H1 (cell line): ENCODE data around the gene ARRB1. TPM values are rescaled to one million over a fixed set of nuclear protein-coding genes. Genes with fewer than 3 reads are reported as not detected.

Experiments used
- CEBPB ChIP-seq: IDR thresholded peaks from 2 replicates; pipeline ENCODE4 v1.6.1; 2012; ENCODE audit warnings: low read depth, low read length
- CHD1 ChIP-seq: IDR thresholded peaks from 2 replicates; pipeline ENCODE4 v1.6.1; 2012; ENCODE audit warnings: low read depth, low read length, improper control_type of control experiment
- CREB1 ChIP-seq: IDR thresholded peaks from 2 replicates; pipeline ENCODE4 v1.6.1; 2012; ENCODE audit warnings: inconsistent platforms
- CTBP2 ChIP-seq: IDR thresholded peaks from 2 replicates; pipeline ENCODE4 v1.7.0; 2011; ENCODE audit warnings: borderline replicate concordance, mild to moderate bottlenecking, moderate library complexity, mixed read lengths, low read length; ENCODE audit not compliant: insufficient read depth, insufficient read length
- EGR1 ChIP-seq: IDR thresholded peaks from 2 replicates; pipeline ENCODE4 v1.6.1; 2011; ENCODE audit warnings: low read depth, low read length, borderline replicate concordance
- JUN ChIP-seq: IDR thresholded peaks from 2 replicates; pipeline ENCODE4 v1.6.1; 2011; ENCODE audit warnings: low read depth, mild to moderate bottlenecking, improper control_type of control experiment, low read length
- RFX5 ChIP-seq: IDR thresholded peaks from 2 replicates; pipeline ENCODE4 v1.6.1; 2011; ENCODE audit warnings: low read depth, low read length, improper control_type of control experiment, borderline replicate concordance
- SRF ChIP-seq: IDR thresholded peaks from 2 replicates; pipeline ENCODE4 v1.6.1; 2011; ENCODE audit warnings: mild to moderate bottlenecking, low read depth, low read length, moderate library complexity
- TCF12 ChIP-seq: IDR thresholded peaks from 2 replicates; pipeline ENCODE4 v1.6.1; 2011; ENCODE audit warnings: low read depth, mild to moderate bottlenecking, low read length
- TEAD4 ChIP-seq: IDR thresholded peaks from 2 replicates; pipeline ENCODE4 v1.6.1; 2012; ENCODE audit warnings: low read depth, low read length, inconsistent platforms, mixed read lengths
- USF2 ChIP-seq: IDR thresholded peaks from 2 replicates; pipeline ENCODE4 v1.6.1; 2011; ENCODE audit warnings: low read length, improper control_type of control experiment
- polyA plus RNA-seq, 7 experiments: library from polyadenylated mRNA; depleted of rRNA in 3 of 7; stranded (reverse) in 5 of 7; unstranded in 2 of 7; fragments of >200 nt in 5 of 7; fragments of 200-250 nt in 2 of 7; gene quantifications; 1 replicate in 5 of 7; 2 replicates in 1 of 7; 4 replicates in 1 of 7; pipeline versions ENCODE4 v1.2.1 to v1.2.3, GENCODE V29; 2011 to 2013; ENCODE audit warnings: missing spikeins in 2 of 7, mixed read lengths in 2 of 7
- total RNA-seq: library from RNA; stranded (reverse); fragmentation: NEBNext Ultra II Directional; extraction: Animal tissue kit (Norgen Biotek cat#: 25700); gene quantifications from 2 replicates; pipeline ENCODE4 v1.2.1, GENCODE V29; 2021
- TF ChIP-seq, protein P1 (sequence below): fragments of 300-600 bp; sonication (generic); IDR thresholded peaks from 2 replicates; pipeline ENCODE4 v1.7.1; 2012; ENCODE audit warnings: low read length, moderate library complexity, mild to moderate bottlenecking, inconsistent platforms; ENCODE audit not compliant: insufficient replicate concordance

The ARRB1 gene
- total and polyA plus RNA-seq, 2 of the 8 experiments (the other 6 are each of a cell fraction or from before 2014, with no cell fraction given) = 9.4 to 31.8 TPM

DNA sequence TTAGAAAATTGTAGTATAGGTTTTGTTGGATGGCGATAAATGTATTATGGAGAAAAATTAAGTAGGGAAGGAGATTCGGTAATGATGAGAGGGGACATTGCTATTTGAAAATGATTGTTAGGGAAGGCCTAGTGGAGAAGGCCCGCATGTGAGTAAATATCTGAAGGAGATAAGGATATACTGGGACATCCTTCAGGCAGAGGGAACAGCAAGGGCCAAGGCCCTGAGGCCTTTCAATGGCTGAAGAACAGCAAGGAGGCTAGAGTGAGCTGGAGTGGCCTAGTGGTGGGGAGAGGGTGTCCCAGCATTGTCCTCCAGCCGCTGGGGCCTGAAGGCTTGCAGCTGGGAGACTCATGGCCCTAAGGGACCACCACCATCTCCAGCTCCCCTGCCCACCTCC lies 23.2 kb upstream of the ARRB1 start (continued):
- TF ChIP-seq, protein P1, sequence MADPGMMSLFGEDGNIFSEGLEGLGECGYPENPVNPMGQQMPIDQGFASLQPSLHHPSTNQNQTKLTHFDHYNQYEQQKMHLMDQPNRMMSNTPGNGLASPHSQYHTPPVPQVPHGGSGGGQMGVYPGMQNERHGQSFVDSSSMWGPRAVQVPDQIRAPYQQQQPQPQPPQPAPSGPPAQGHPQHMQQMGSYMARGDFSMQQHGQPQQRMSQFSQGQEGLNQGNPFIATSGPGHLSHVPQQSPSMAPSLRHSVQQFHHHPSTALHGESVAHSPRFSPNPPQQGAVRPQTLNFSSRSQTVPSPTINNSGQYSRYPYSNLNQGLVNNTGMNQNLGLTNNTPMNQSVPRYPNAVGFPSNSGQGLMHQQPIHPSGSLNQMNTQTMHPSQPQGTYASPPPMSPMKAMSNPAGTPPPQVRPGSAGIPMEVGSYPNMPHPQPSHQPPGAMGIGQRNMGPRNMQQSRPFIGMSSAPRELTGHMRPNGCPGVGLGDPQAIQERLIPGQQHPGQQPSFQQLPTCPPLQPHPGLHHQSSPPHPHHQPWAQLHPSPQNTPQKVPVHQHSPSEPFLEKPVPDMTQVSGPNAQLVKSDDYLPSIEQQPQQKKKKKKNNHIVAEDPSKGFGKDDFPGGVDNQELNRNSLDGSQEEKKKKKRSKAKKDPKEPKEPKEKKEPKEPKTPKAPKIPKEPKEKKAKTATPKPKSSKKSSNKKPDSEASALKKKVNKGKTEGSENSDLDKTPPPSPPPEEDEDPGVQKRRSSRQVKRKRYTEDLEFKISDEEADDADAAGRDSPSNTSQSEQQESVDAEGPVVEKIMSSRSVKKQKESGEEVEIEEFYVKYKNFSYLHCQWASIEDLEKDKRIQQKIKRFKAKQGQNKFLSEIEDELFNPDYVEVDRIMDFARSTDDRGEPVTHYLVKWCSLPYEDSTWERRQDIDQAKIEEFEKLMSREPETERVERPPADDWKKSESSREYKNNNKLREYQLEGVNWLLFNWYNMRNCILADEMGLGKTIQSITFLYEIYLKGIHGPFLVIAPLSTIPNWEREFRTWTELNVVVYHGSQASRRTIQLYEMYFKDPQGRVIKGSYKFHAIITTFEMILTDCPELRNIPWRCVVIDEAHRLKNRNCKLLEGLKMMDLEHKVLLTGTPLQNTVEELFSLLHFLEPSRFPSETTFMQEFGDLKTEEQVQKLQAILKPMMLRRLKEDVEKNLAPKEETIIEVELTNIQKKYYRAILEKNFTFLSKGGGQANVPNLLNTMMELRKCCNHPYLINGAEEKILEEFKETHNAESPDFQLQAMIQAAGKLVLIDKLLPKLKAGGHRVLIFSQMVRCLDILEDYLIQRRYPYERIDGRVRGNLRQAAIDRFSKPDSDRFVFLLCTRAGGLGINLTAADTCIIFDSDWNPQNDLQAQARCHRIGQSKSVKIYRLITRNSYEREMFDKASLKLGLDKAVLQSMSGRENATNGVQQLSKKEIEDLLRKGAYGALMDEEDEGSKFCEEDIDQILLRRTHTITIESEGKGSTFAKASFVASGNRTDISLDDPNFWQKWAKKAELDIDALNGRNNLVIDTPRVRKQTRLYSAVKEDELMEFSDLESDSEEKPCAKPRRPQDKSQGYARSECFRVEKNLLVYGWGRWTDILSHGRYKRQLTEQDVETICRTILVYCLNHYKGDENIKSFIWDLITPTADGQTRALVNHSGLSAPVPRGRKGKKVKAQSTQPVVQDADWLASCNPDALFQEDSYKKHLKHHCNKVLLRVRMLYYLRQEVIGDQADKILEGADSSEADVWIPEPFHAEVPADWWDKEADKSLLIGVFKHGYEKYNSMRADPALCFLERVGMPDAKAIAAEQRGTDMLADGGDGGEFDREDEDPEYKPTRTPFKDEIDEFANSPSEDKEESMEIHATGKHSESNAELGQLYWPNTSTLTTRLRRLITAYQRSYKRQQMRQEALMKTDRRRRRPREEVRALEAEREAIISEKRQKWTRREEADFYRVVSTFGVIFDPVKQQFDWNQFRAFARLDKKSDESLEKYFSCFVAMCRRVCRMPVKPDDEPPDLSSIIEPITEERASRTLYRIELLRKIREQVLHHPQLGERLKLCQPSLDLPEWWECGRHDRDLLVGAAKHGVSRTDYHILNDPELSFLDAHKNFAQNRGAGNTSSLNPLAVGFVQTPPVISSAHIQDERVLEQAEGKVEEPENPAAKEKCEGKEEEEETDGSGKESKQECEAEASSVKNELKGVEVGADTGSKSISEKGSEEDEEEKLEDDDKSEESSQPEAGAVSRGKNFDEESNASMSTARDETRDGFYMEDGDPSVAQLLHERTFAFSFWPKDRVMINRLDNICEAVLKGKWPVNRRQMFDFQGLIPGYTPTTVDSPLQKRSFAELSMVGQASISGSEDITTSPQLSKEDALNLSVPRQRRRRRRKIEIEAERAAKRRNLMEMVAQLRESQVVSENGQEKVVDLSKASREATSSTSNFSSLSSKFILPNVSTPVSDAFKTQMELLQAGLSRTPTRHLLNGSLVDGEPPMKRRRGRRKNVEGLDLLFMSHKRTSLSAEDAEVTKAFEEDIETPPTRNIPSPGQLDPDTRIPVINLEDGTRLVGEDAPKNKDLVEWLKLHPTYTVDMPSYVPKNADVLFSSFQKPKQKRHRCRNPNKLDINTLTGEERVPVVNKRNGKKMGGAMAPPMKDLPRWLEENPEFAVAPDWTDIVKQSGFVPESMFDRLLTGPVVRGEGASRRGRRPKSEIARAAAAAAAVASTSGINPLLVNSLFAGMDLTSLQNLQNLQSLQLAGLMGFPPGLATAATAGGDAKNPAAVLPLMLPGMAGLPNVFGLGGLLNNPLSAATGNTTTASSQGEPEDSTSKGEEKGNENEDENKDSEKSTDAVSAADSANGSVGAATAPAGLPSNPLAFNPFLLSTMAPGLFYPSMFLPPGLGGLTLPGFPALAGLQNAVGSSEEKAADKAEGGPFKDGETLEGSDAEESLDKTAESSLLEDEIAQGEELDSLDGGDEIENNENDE = no peak
- no peak for TF ChIP-seq CREB1
- no peak for TF ChIP-seq CTBP2
- no peak for TF ChIP-seq TCF12
- no peak for TF ChIP-seq TEAD4
- no peak for TF ChIP-seq USF2
- TF ChIP-seq JUN = no peak
- no peak for TF ChIP-seq RFX5
- no peak for TF ChIP-seq CEBPB
- no peak for TF ChIP-seq EGR1
- TF ChIP-seq CHD1 = no peak
- no peak for TF ChIP-seq SRF
